ENCODE results near the gene GLP1R.

GRCh38 chr6:39044181-39044580 is 4.4 kb upstream of the GLP1R start:
- no peak for TF ChIP-seq CTCF (IDR thresholded peaks at IDR 0.05)
- no peak for TF ChIP-seq POLR2A (IDR thresholded peaks at IDR 0.05; ENCODE audit: low read length)
- TF ChIP-seq KDM5A (IDR thresholded peaks at IDR 0.05), result no peak
- TF ChIP-seq, protein P1, sequence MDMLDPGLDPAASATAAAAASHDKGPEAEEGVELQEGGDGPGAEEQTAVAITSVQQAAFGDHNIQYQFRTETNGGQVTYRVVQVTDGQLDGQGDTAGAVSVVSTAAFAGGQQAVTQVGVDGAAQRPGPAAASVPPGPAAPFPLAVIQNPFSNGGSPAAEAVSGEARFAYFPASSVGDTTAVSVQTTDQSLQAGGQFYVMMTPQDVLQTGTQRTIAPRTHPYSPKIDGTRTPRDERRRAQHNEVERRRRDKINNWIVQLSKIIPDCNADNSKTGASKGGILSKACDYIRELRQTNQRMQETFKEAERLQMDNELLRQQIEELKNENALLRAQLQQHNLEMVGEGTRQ (IDR thresholded peaks at IDR 0.05), result no peak
- TF ChIP-seq, protein P2, sequence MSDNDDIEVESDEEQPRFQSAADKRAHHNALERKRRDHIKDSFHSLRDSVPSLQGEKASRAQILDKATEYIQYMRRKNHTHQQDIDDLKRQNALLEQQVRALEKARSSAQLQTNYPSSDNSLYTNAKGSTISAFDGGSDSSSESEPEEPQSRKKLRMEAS (IDR thresholded peaks at IDR 0.05), result no peak
- no peak for TF ChIP-seq RNF2 (IDR thresholded peaks at IDR 0.05; ENCODE audit: borderline replicate concordance, low read depth)
- TF ChIP-seq REST (IDR thresholded peaks at IDR 0.05), result no peak
- no peak for TF ChIP-seq CEBPB (IDR thresholded peaks at IDR 0.05)
- TF ChIP-seq JUNB (IDR thresholded peaks at IDR 0.05), result no peak
- TF ChIP-seq RAD21 (conservative IDR thresholded peaks at IDR 0.05 in 1 of 2, IDR thresholded peaks at IDR 0.05 in 1 of 2), result no peak

All from A549 (cell line).